Ascending aorta (tissue), 2 donors: ENCODE measurements around the gene TMEM250. TPM values are rescaled to one million over a fixed set of nuclear protein-coding genes. Genes with fewer than 3 reads are reported as not detected.

Source experiments
- DNase-seq, 2 donors: peaks; one replicate each; pipeline ENCODE4 v3.0.0-alpha.2; 2019; ENCODE audit warnings: low spot score in 2 of 2
- H3K27ac ChIP-seq, 2 donors: fragments of 200-600 bp; sonication (generic); one replicate each; pipeline ENCODE4 v1.5.1; 2016 to 2017; ENCODE audit warnings: mild to moderate bottlenecking in 1 of 2
- H3K27me3 ChIP-seq: fragments of 200-600 bp; sonication (generic); one replicate; pipeline ENCODE4 v1.5.1; 2017
- H3K36me3 ChIP-seq, 2 donors: fragments of 200-600 bp; sonication (generic); one replicate each; pipeline ENCODE4 v1.5.1; 2016
- H3K4me1 ChIP-seq, 2 donors: fragments of 200-600 bp; sonication (generic); one replicate each; pipeline ENCODE4 v1.5.1; 2016 to 2017; ENCODE audit warnings: mild to moderate bottlenecking in 1 of 2
- H3K4me3 ChIP-seq, 2 donors: fragments of 200-600 bp; sonication (generic); one replicate each; pipeline ENCODE4 v1.5.1; 2016 to 2017; ENCODE audit warnings: mild to moderate bottlenecking in 1 of 2
- H3K9me3 ChIP-seq, 2 donors: fragments of 200-600 bp; sonication (generic); one replicate each; pipeline ENCODE4 v1.5.1; 2016
- intact Hi-C: fragments of 100-400 bp; cut with DNase I; formaldehyde crosslinking; loops from one replicate; pipeline ENCODE4 v1.15.1; 2023
- total RNA-seq: library from RNA; depleted of rRNA; stranded (reverse); fragments of >200 nt; gene quantifications from one replicate; pipeline ENCODE4 v1.1.0, GENCODE V29; 2016
- TF ChIP-seq, protein P1 (sequence below), 3 experiments: fragments of 200-600 bp in 2 of 3; fragments of 450-650 bp in 1 of 3; sonication (generic) in 2 of 3; IDR thresholded peaks; one replicate each; pipeline ENCODE4 v1.5.1; 2016 to 2019; ENCODE audit warnings: antibody characterized with exemption in 3 of 3, mild to moderate bottlenecking in 1 of 3, moderate library complexity in 1 of 3

TMEM250 gene
- total RNA-seq, 1 donor from 2014 or later, result 80.3 TPM

GRCh38 chr9:136085815-136086212 is 32.9 kb downstream of the TMEM250 start:
- intact Hi-C loops, result no loop called here
- Histone ChIP-seq H3K27me3 (no peaks in the 10 kb centered on the region), H3K36me3 (no peaks in the 10 kb centered on the region), H3K4me1 (peaks cover 27 to 66% of the 10 kb centered on the region in 2 donors), H3K9me3 (no peaks in the 10 kb centered on the region), H3K4me3 (peak overlapping the region in 1 of 2 donors; percentile 46), H3K27ac (peak overlapping the region; percentile 83 to 90)
- TF ChIP-seq, protein P1, sequence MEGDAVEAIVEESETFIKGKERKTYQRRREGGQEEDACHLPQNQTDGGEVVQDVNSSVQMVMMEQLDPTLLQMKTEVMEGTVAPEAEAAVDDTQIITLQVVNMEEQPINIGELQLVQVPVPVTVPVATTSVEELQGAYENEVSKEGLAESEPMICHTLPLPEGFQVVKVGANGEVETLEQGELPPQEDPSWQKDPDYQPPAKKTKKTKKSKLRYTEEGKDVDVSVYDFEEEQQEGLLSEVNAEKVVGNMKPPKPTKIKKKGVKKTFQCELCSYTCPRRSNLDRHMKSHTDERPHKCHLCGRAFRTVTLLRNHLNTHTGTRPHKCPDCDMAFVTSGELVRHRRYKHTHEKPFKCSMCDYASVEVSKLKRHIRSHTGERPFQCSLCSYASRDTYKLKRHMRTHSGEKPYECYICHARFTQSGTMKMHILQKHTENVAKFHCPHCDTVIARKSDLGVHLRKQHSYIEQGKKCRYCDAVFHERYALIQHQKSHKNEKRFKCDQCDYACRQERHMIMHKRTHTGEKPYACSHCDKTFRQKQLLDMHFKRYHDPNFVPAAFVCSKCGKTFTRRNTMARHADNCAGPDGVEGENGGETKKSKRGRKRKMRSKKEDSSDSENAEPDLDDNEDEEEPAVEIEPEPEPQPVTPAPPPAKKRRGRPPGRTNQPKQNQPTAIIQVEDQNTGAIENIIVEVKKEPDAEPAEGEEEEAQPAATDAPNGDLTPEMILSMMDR (IDR thresholded peaks at IDR 0.05), result no peak
- DNase-seq, result peak in 1 of 2 donors; percentile 86

GRCh38 chr9:136084063-136084944 is 34.4 kb downstream of the TMEM250 start:
- Histone ChIP-seq H3K4me1 (peaks cover 31 to 69% of the 10 kb centered on the region in 2 donors), H3K27ac (no peak overlapping the region), H3K36me3 (no peaks in the 10 kb centered on the region), H3K4me3 (no peak overlapping the region), H3K9me3 (no peaks in the 10 kb centered on the region), H3K27me3 (no peaks in the 10 kb centered on the region)
- TF ChIP-seq, protein P1 (IDR thresholded peaks at IDR 0.05), result no peak
- intact Hi-C loops, result no loop called here
- no peak for DNase-seq

DNA sequence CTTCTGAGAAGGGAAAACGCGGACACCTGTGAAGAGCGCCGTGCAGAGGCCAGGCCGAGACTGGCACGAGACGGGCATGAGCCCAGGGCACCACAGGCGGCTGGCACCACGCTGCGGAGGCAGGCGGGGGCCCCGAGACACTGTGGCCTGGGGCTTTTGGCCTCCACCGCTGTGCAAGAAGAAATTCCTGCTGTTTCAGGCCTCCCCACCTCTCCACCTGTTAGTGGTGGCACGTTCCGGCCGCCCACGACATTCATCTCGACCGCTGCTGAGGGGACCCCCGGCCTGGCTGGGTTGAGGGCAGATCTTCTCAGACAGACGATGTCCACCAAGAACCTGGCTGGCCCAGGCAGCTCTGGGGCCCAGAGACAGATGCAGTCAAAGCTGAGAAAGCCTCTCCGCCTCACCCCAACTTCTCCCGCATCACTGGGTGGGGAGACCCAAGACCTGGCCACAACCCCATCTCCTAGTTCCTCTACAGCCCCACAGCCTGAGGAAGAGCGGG is 35.1 kb downstream of the TMEM250 start:
- Histone ChIP-seq H3K4me3 (no peak overlapping the region), H3K36me3 (no peaks in the 10 kb centered on the region), H3K9me3 (no peaks in the 10 kb centered on the region), H3K27ac (no peak overlapping the region), H3K4me1 (peaks cover 29 to 66% of the 10 kb centered on the region in 2 donors), H3K27me3 (no peaks in the 10 kb centered on the region)
- intact Hi-C loops, result no loop called here
- TF ChIP-seq, protein P1 (IDR thresholded peaks at IDR 0.05), result no peak
- no peak for DNase-seq

- H3K4me1 ChIP-seq, result peaks cover 25 to 57% of the 10 kb centered on the region in 2 donors
- no peak overlapping the region for H3K27ac ChIP-seq
- H3K27me3 ChIP-seq, result no peaks in the 10 kb centered on the region
- TF ChIP-seq, protein P1 (IDR thresholded peaks at IDR 0.05), result no peak
- intact Hi-C loops, result no loop called here
- no peak for DNase-seq
- H3K36me3 ChIP-seq, result no peaks in the 10 kb centered on the region
- H3K4me3 ChIP-seq, result no peak overlapping the region
- no peaks in the 10 kb centered on the region for H3K9me3 ChIP-seq
These were observed 35.9 kb downstream of the TMEM250 start for GRCh38 chr9:136082496-136083361.

DNA sequence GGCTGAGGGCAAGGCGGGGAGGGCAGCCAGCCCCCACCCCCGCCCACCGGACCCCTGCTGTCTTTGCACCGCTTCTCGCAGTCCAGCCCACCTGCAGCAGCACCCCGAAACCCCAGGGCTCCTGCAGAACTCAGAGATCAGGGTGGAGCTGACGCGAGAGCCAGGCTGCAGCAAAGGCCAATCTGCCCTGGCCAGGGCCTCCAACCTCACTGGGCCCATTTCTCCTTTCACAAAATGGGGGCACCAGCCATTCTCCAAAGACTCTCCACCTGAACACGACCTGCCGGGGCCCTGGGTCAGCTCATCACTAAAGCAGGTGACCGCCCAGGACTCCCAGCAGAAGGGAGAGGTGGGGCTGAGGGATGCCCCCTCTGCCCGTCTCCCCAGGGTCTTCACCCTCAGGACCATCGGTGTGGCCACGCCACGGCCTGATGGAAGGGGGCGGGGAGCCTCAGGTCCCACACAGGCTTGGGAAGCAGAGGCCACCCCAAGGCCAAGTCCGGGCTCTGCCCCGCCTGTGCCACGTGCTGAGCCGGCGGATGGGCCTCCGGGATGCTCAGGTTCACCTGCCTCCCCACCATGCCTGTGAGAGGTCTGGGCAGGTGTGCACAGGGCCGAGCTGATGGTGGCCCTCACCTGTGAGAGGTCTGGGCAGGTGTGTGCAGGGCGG is 36.7 kb downstream of the TMEM250 start:
- Histone ChIP-seq H3K9me3 (no peaks in the 10 kb centered on the region), H3K4me1 (peaks cover 17 to 50% of the 10 kb centered on the region in 2 donors), H3K27me3 (no peaks in the 10 kb centered on the region), H3K4me3 (no peak overlapping the region), H3K27ac (no peak overlapping the region), H3K36me3 (no peaks in the 10 kb centered on the region)
- TF ChIP-seq, protein P1 (IDR thresholded peaks at IDR 0.05), result no peak
- intact Hi-C loops, result no loop called here
- no peak for DNase-seq
